Sigmoid colon (tissue), 3 donors: Measurements from ENCODE around the gene SLC48A1.

ENCODE experiments used
- CTCF ChIP-seq, 4 experiments: fragments of 450-650 bp in 3 of 4; fragments of 200-600 bp in 1 of 4; IDR thresholded peaks; one replicate each; pipeline ENCODE4 v1.5.1; 2016 to 2019; ENCODE audit warnings: antibody characterized with exemption in 4 of 4, mild to moderate bottlenecking in 3 of 4, moderate library complexity in 2 of 4
- POLR2A ChIP-seq, 2 donors: fragments of 450-650 bp; IDR thresholded peaks; one replicate each; pipeline ENCODE4 v1.6.1; 2016; ENCODE audit warnings: antibody characterized with exemption in 2 of 2, mild to moderate bottlenecking in 2 of 2, moderate library complexity in 2 of 2

GRCh38 chr12:47736216-47736615, 36.8 kb upstream of the SLC48A1 start:
- no peak for TF ChIP-seq CTCF (IDR thresholded peaks at IDR 0.05)
- no peak for TF ChIP-seq POLR2A (IDR thresholded peaks at IDR 0.05)
